ENCODE measurements around the gene LGALS1.

LGALS1 gene

DNA sequence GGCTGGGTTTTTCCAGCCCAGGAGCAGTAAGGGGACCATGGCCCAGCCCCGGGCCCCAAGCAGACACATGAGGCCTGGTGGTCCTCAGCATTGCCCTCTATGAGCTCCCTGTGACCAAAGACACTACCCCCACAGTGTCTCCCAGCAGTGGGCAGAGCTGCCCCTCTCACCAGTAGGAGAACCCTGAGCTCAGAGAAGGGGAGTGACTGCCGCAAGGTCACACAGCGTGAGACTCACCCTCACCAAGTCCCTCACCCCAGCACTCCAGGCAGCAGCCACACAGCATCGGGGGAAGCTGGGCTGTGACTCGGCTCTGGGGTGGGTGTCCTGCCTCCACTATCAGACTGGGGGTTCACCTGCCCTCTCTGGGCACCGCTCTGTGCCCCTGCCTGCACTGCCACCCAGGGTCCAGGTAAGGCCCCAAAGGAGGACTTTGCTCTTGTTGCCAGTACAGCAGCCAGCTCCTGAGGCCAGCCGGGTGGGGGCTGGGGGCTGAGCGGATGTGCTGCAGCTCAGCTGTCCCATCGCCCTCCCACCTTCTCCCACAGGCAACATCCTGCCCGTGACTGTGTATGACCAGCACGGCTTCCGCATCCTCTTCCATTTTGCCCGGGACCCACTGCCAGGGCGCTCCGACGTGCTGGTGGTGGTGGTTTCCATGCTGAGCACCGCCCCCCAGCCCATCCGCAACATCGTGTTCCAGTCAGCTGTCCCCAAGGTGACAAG is 43.8 kb upstream of the LGALS1 start:
- Histone ChIP-seq H3K4me3 (ENCODE audit: insufficient read depth, low read depth, low read length) (no peak overlapping the region), H3K36me3 (ENCODE audit: control insufficient read depth, insufficient read depth, low read length) (peaks cover 5% of the 10 kb centered on the region), H3K4me1 (ENCODE audit: control insufficient read depth, insufficient read depth, low read length) (peaks cover 18% of the 10 kb centered on the region), H3K27me3 (ENCODE audit: control insufficient read depth, insufficient read depth, low read length, poor library complexity, severe bottlenecking) (no peaks in the 10 kb centered on the region), H3K9me3 (ENCODE audit: control insufficient read depth, low read length) (no peaks in the 10 kb centered on the region), H3K27ac (ENCODE audit: insufficient read depth, low read depth, low read length, poor library complexity, severe bottlenecking) (no peak overlapping the region)
- 92 to 94% methylated on average over 19 of the region's 19 CpGs for WGBS, 2 experiments

DNA sequence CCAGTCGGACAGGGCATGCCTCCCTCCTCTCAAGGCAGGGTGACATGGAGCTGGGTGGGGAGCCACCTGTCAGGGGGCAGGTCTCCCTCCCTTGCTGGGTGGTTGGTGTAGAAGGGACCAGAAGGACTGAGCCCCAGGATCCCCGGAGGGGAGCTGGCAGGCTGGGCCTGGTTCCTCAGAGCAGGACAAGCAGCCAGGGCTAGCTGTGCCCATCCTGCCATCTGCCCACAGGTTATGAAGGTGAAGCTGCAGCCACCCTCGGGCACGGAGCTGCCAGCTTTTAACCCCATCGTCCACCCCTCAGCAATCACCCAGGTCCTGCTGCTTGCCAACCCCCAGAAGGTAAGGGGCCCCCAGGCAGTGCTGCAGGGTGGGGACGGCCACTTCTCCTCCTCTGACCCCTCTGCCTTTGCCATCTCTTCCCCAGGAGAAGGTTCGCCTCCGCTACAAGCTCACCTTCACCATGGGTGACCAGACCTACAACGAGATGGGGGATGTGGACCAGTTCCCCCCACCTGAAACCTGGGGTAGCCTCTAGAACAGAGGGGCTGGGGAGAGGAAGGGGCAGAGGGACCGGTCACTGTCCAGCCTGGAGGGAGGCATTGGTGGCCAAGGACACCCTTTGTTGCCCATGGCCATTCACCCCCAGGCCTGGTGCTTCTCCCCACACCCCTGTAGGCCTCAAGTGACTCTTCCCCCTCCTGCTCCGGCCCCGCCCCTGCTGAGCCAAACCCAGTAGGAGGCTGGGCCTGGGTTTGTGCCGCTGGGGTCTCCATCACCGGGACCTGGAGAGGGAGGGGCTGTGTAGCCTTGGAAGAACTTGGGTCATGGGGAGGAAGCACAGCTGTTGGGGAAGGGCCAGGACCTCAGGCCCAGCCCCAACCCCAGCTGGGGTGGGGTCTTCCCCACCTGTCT is 43.0 kb upstream of the LGALS1 start:
- H3K4me3 ChIP-seq (ENCODE audit: insufficient read depth, low read depth, low read length): no peak overlapping the region
- peaks cover 5% of the 10 kb centered on the region for H3K36me3 ChIP-seq (ENCODE audit: control insufficient read depth, insufficient read depth, low read length)
- H3K9me3 ChIP-seq (ENCODE audit: control insufficient read depth, low read length): no peaks in the 10 kb centered on the region
- H3K27ac ChIP-seq (ENCODE audit: insufficient read depth, low read depth, low read length, poor library complexity, severe bottlenecking): no peak overlapping the region
- peaks cover 18% of the 10 kb centered on the region for H3K4me1 ChIP-seq (ENCODE audit: control insufficient read depth, insufficient read depth, low read length)
- no peaks in the 10 kb centered on the region for H3K27me3 ChIP-seq (ENCODE audit: control insufficient read depth, insufficient read depth, low read length, poor library complexity, severe bottlenecking)
- 87 to 93% methylated on average over 14 of the region's 14 CpGs for WGBS, 2 experiments

DNA sequence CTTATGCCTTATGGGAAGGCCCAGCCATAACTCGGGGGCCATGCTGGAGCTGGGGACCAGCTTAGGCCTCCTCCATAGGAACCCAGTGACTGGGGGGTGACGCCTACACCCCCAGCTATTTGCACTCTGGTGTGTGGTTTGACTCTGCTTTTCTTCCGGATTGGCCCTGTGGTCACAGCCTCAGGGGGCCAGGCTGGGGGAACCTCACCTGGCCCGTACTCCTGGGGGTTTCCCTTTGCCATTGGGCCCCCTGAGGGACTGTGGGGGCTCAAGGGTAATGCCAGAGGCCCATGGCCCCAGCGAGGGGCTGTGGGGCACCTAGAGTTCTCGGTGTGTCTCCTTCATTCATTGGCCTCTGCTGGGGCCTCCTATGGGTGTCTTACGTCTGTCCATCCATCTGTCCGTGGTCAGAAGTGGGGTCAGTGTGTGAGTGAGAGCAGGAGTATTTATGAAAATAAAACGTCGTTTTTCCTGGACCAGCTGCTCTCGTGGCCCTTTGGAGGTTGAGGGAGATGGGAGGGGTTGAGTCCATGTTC is 42.3 kb upstream of the LGALS1 start:
- H3K9me3 ChIP-seq (ENCODE audit: control insufficient read depth, low read length): no peaks in the 10 kb centered on the region
- peak overlapping the region; percentile 66 for H3K27ac ChIP-seq (ENCODE audit: insufficient read depth, low read depth, low read length, poor library complexity, severe bottlenecking)
- peaks cover 18% of the 10 kb centered on the region for H3K4me1 ChIP-seq (ENCODE audit: control insufficient read depth, insufficient read depth, low read length)
- H3K36me3 ChIP-seq (ENCODE audit: control insufficient read depth, insufficient read depth, low read length): peaks cover 5% of the 10 kb centered on the region
- WGBS, 2 experiments: 84 to 86% methylated on average over 11 of the region's 11 CpGs
- no peaks in the 10 kb centered on the region for H3K27me3 ChIP-seq (ENCODE audit: control insufficient read depth, insufficient read depth, low read length, poor library complexity, severe bottlenecking)
- no peak overlapping the region for H3K4me3 ChIP-seq (ENCODE audit: insufficient read depth, low read depth, low read length)

DNA sequence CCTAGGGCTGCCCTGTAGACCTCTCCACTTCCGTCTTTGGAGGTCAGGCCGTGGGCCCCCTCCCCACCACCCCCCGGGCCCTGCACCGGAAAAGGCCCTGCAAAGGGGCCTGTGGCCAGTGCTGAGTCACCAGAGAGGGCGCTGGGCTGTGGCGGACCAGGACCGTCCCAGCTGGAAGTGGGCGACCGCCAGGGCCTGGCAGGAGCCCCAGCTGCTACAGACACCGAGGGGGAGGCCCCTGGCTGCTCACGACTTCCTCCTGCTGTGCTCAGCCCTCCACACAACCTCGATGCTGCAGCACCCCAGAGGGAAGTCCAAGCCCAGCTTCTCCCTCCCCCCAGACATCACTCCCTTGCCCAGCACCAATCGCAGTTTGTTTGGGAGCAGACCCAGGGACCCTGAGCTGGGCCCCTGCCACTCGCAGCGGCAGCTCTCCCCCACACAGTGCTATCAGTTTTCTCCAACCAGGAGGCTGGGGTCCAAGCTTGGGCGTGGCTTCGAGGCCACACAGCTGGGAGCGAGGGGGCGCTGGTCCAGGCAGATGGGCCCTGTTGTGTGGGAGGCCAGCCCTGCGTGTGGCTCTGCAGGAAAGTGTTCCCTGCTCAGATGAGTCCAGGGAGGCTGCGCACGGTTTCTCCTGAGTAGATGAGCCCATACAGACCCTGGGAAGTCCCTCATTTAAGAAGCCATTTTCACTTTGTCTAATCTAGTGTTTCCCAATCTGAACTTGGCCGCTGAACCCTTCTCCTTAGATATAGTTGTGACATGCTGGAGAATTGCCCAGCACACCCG is 41.6 kb upstream of the LGALS1 start:
- Histone ChIP-seq H3K27ac (ENCODE audit: insufficient read depth, low read depth, low read length, poor library complexity, severe bottlenecking) (peak overlapping the region; percentile 66), H3K4me1 (ENCODE audit: control insufficient read depth, insufficient read depth, low read length) (peaks cover 18% of the 10 kb centered on the region), H3K9me3 (ENCODE audit: control insufficient read depth, low read length) (no peaks in the 10 kb centered on the region), H3K27me3 (ENCODE audit: control insufficient read depth, insufficient read depth, low read length, poor library complexity, severe bottlenecking) (no peaks in the 10 kb centered on the region), H3K4me3 (ENCODE audit: insufficient read depth, low read depth, low read length) (no peak overlapping the region), H3K36me3 (ENCODE audit: control insufficient read depth, insufficient read depth, low read length) (peaks cover 5% of the 10 kb centered on the region)
- WGBS, 2 experiments: 23 to 24% methylated on average over 24 of the region's 24 CpGs

DNA sequence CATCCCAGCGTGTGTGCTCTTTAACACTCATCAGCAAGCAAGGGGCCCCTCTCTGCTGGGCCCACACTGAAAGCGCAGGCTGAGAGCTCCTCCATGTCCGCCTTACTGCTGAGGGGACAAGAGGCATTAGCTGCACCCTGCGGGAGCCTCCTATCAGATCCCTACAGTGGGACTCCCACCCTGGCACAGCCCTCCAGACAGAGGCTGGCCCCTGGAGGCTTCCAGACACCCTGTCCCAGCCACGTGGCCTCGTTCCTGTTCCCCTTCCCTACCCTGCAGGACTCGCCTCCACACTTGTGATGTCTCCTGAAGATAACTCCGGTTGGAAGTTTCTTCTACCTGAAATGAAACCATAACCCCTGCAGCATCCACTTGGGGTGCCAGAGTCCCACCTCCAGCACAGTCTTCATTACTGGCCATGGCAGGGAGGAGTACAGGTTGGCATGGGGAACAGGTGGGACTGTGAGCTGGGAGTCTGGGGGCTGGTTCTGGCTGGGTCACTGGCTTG is 41.0 kb upstream of the LGALS1 start:
- Histone ChIP-seq H3K4me3 (ENCODE audit: insufficient read depth, low read depth, low read length) (no peak overlapping the region), H3K27ac (ENCODE audit: insufficient read depth, low read depth, low read length, poor library complexity, severe bottlenecking) (no peak overlapping the region), H3K36me3 (ENCODE audit: control insufficient read depth, insufficient read depth, low read length) (peaks cover under 1% of the 10 kb centered on the region), H3K27me3 (ENCODE audit: control insufficient read depth, insufficient read depth, low read length, poor library complexity, severe bottlenecking) (no peaks in the 10 kb centered on the region), H3K9me3 (ENCODE audit: control insufficient read depth, low read length) (no peaks in the 10 kb centered on the region), H3K4me1 (ENCODE audit: control insufficient read depth, insufficient read depth, low read length) (peaks cover 18% of the 10 kb centered on the region)
- 77 to 79% methylated on average over 8 of the region's 8 CpGs for WGBS, 2 experiments

DNA sequence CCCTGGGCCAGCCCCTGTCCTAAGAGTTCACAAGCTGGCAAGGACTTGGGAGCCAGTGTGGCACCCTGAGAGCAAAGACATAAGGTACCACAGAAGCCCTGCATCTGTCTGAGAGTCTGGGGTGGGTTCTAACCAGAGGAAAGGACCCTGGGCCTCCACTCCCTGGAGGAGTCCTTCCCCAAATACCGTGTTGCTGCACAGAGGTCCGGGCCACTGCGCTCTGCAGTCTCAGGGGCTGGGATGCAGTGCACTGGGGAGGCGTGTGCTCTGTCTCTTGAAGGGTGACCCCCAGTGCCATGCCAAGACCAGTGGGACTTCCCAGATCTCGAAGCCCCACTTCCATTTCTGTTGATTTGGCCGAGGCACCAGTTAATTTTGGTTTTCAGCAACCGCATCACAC is 40.3 kb upstream of the LGALS1 start:
- Histone ChIP-seq H3K27me3 (ENCODE audit: control insufficient read depth, insufficient read depth, low read length, poor library complexity, severe bottlenecking) (no peaks in the 10 kb centered on the region), H3K4me1 (ENCODE audit: control insufficient read depth, insufficient read depth, low read length) (peaks cover 18% of the 10 kb centered on the region), H3K27ac (ENCODE audit: insufficient read depth, low read depth, low read length, poor library complexity, severe bottlenecking) (no peak overlapping the region), H3K36me3 (ENCODE audit: control insufficient read depth, insufficient read depth, low read length) (no peaks in the 10 kb centered on the region), H3K4me3 (ENCODE audit: insufficient read depth, low read depth, low read length) (no peak overlapping the region), H3K9me3 (ENCODE audit: control insufficient read depth, low read length) (no peaks in the 10 kb centered on the region)
- WGBS, 2 experiments: 96% methylated on average over 7 of the region's 7 CpGs

DNA sequence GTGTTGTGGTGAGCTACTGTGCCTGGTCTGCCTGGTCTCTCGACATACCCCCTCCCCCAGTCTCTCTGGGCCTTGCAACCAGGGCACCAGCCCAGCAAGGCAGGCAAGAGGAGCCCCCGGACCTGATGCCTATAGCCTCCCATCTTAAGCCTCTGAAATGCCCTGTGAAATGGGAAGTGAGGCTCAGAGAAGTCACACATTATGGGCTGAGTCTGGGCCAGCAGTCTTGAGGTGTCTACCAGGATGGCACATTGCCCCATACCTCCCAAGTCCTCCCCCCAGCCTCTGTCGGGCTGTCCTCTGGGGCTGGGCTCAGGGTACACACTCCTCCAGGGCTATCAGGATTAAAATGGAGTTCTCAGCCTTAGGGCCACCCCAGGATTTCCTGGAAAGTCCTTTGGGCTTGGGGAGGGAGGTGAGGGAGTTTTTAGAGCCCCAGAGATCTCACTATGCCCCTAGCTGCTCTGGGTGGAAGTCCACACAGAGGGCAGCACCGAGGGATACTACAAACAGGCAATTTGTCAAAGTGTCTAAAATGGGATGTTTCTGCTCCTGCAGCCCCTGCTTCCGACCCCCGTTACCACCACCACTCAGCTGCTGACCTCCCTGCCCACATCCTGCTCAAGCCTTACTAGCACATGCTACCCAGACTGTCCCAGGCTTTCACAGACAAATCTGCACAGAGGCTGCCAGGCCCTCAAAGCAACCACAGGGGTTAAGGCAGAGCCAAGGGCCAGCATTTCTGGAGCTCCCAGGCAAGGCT is 39.1 kb upstream of the LGALS1 start:
- Histone ChIP-seq H3K27ac (ENCODE audit: insufficient read depth, low read depth, low read length, poor library complexity, severe bottlenecking) (no peak overlapping the region), H3K27me3 (ENCODE audit: control insufficient read depth, insufficient read depth, low read length, poor library complexity, severe bottlenecking) (no peaks in the 10 kb centered on the region), H3K4me1 (ENCODE audit: control insufficient read depth, insufficient read depth, low read length) (peaks cover 24% of the 10 kb centered on the region), H3K36me3 (ENCODE audit: control insufficient read depth, insufficient read depth, low read length) (no peaks in the 10 kb centered on the region), H3K4me3 (ENCODE audit: insufficient read depth, low read depth, low read length) (no peak overlapping the region), H3K9me3 (ENCODE audit: control insufficient read depth, low read length) (no peaks in the 10 kb centered on the region)
- 72 to 76% methylated on average over 6 of the region's 6 CpGs for WGBS, 2 experiments

DNA sequence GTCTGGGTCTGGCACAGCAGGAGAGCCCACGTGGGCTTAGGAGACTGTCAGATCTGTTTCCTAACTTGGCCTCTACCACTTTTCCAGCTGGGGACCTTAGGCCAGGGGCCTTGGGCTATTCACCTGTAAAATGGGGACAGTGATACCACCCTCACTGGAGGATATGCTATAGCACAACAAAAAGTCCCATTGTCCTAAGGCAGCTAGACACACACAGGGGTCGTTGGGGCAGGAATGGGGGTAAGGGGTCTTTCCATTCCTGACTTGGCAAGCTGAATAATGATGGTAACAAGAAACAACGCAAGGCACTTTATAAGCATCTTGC is 38.5 kb upstream of the LGALS1 start:
- Histone ChIP-seq H3K9me3 (ENCODE audit: control insufficient read depth, low read length) (no peaks in the 10 kb centered on the region), H3K4me3 (ENCODE audit: insufficient read depth, low read depth, low read length) (no peak overlapping the region), H3K27ac (ENCODE audit: insufficient read depth, low read depth, low read length, poor library complexity, severe bottlenecking) (no peak overlapping the region), H3K36me3 (ENCODE audit: control insufficient read depth, insufficient read depth, low read length) (no peaks in the 10 kb centered on the region), H3K4me1 (ENCODE audit: control insufficient read depth, insufficient read depth, low read length) (peaks cover 24% of the 10 kb centered on the region), H3K27me3 (ENCODE audit: control insufficient read depth, insufficient read depth, low read length, poor library complexity, severe bottlenecking) (no peaks in the 10 kb centered on the region)
- 54 to 67% methylated on average over 3 of the region's 3 CpGs for WGBS, 2 experiments

DNA sequence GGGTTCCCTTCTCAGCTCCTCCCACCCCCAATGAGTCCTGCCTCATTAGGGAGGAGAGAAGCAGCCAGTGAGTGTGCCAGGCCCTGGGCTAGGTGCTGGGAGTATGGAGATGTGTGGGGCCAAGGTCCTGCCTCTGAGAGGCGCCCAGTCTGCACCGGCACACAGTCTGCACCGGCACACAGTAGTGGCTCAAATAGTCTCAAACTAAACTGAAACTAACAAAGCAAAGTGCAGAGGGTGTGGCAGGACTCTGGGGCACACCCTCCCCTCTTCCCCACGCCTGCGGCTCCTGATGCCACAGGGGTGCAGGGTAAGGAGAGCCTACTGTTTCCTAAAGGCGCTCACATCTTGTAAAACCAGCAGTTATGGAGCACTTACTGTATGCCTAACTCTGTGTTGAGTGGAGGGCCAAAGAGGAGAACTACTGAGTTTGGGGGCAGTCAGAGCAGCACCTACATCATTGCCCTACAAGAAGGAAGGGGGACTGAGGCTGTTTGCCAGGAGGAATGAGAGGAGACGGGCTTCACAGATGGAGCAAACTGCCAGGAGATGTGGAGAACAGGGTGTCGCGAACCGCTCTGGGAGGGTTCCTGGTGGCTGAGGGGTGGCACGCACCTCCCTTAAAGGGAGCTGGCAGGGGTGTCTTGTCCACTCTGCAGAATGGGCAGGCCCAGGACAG is 36.9 kb upstream of the LGALS1 start:
- Histone ChIP-seq H3K4me3 (ENCODE audit: insufficient read depth, low read depth, low read length) (peak overlapping the region; percentile 59), H3K9me3 (ENCODE audit: control insufficient read depth, low read length) (no peaks in the 10 kb centered on the region), H3K4me1 (ENCODE audit: control insufficient read depth, insufficient read depth, low read length) (peaks cover 18% of the 10 kb centered on the region), H3K36me3 (ENCODE audit: control insufficient read depth, insufficient read depth, low read length) (no peaks in the 10 kb centered on the region), H3K27ac (ENCODE audit: insufficient read depth, low read depth, low read length, poor library complexity, severe bottlenecking) (no peak overlapping the region), H3K27me3 (ENCODE audit: control insufficient read depth, insufficient read depth, low read length, poor library complexity, severe bottlenecking) (no peaks in the 10 kb centered on the region)
- 80 to 83% methylated on average over 11 of the region's 11 CpGs for WGBS, 2 experiments
